Neural progenitor cell (in vitro differentiated cells): ENCODE measurements around the gene SMG1.
"Not testable (repeated sequence)": the region's sequence is repeated elsewhere in the genome, so short reads cannot be mapped to it uniquely, and the experiment has no call there.

Experiments used
- CTCF ChIP-seq: fragments of 200-600 bp; sonication (generic); IDR thresholded peaks from 2 replicates; pipeline ENCODE4 v1.5.1; 2017; ENCODE audit warnings: antibody characterized with exemption, mild to moderate bottlenecking
- EZH2phosphoT487 ChIP-seq: fragments of 200-600 bp; sonication (generic); IDR thresholded peaks from 2 replicates; pipeline ENCODE4 v1.6.1; 2017; ENCODE audit warnings: antibody characterized with exemption

- not testable (repeated sequence) for TF ChIP-seq CTCF, EZH2phosphoT487
These were observed 2.3 kb downstream of the SMG1 start for GRCh38 chr16:18923935-18924334.
